Measurements from ENCODE around the gene NKD2.

GRCh38 chr5:1021136-1021968, 12.8 kb downstream of the NKD2 start:
- TF ChIP-seq REST (IDR thresholded peaks at IDR 0.05; ENCODE audit: insufficient read depth in 1 of 2, low read depth in 2 of 2, low read length in 2 of 2) = no peak
- TF ChIP-seq FOXP2 (optimal IDR thresholded peaks at IDR 0.05; ENCODE audit: borderline replicate concordance, extremely low read depth, extremely low read length, insufficient read depth) = no peak
- TF ChIP-seq TAF1 (IDR thresholded peaks at IDR 0.05; ENCODE audit: borderline replicate concordance, insufficient read depth, low read length) = no peak

All from PFSK-1 (cell line).